Measurements from ENCODE around the gene ULK1. TPM values are rescaled to one million over a fixed set of nuclear protein-coding genes. Genes with fewer than 3 reads are reported as not detected.

The ULK1 gene
- total and polyA plus RNA-seq, 10 donors: 9.9 to 60.7 (median 46.7) TPM

GRCh38 chr12:131865180-131865875 lies 29.1 kb upstream of the ULK1 start:
- intact Hi-C loops (cut with DNase I; ENCODE audit: low total_unique reads): no loop called here
- H3K27me3 ChIP-seq (replicated peaks in 1 of 7): peaks cover 0 to 16% (median 0%) of the 10 kb centered on the region in 7 donors
- H3K9me3 ChIP-seq: no peaks in the 10 kb centered on the region
- no peak overlapping the region for H3K4me3 ChIP-seq
- H3K36me3 ChIP-seq: no peaks in the 10 kb centered on the region
- no peak for DNase-seq
- H3K4me1 ChIP-seq: peaks cover 0 to 47% (median 11%) of the 10 kb centered on the region in 6 donors
- TF ChIP-seq POLR2AphosphoS5 (IDR thresholded peaks at IDR 0.05) (no peak), POLR2A (IDR thresholded peaks at IDR 0.05) (no peak)
- TF ChIP-seq, protein P1, sequence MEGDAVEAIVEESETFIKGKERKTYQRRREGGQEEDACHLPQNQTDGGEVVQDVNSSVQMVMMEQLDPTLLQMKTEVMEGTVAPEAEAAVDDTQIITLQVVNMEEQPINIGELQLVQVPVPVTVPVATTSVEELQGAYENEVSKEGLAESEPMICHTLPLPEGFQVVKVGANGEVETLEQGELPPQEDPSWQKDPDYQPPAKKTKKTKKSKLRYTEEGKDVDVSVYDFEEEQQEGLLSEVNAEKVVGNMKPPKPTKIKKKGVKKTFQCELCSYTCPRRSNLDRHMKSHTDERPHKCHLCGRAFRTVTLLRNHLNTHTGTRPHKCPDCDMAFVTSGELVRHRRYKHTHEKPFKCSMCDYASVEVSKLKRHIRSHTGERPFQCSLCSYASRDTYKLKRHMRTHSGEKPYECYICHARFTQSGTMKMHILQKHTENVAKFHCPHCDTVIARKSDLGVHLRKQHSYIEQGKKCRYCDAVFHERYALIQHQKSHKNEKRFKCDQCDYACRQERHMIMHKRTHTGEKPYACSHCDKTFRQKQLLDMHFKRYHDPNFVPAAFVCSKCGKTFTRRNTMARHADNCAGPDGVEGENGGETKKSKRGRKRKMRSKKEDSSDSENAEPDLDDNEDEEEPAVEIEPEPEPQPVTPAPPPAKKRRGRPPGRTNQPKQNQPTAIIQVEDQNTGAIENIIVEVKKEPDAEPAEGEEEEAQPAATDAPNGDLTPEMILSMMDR (IDR thresholded peaks at IDR 0.05 in 8 of 11, conservative IDR thresholded peaks at IDR 0.05 in 3 of 11): no peak
- no peak overlapping the region for H3K27ac ChIP-seq
- 83 to 93% (median 89%) methylated on average over 19 to 20 of the region's 20 CpGs for WGBS, 5 donors

DNA sequence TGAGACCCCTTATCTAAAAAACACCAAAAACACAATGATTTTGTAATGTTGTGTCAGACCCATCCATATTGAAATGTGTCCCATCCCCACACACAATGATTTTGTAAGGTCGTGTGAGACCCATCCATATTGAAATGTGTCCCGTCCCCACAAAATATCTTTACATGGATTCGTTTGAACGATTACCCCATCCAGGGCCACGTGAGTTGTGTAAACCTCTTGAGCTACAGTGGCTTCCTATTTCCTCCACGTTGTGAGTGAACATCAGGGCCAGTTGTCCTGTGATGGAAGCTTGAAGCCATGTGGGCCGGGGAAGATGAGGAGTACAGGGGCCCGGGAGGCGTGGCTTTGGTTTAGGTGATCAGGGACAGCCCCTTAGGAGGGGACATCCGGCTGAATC lies 27.0 kb upstream of the ULK1 start:
- H3K9me3 ChIP-seq: no peaks in the 10 kb centered on the region
- no peaks in the 10 kb centered on the region for H3K36me3 ChIP-seq
- TF ChIP-seq POLR2A (IDR thresholded peaks at IDR 0.05): no peak
- TF ChIP-seq, protein P1 (IDR thresholded peaks at IDR 0.05 in 8 of 11, conservative IDR thresholded peaks at IDR 0.05 in 3 of 11): no peak
- TF ChIP-seq POLR2AphosphoS5 (IDR thresholded peaks at IDR 0.05): no peak
- H3K4me3 ChIP-seq: no peak overlapping the region
- intact Hi-C loops (cut with DNase I; ENCODE audit: low total_unique reads): no loop called here
- peaks cover 0 to 10% (median 0%) of the 10 kb centered on the region in 7 donors for H3K27me3 ChIP-seq (replicated peaks in 1 of 7)
- no peak for DNase-seq
- peaks cover 0 to 38% (median 3%) of the 10 kb centered on the region in 6 donors for H3K4me1 ChIP-seq
- 57 to 90% (median 71%) methylated on average over 10 of the region's 10 CpGs for WGBS, 5 donors
- H3K27ac ChIP-seq: peak overlapping the region in 1 of 8 donors; percentile 23

- Histone ChIP-seq H3K9me3 (no peaks in the 10 kb centered on the region), H3K27me3 (replicated peaks in 1 of 7) (peaks cover 0 to 4% (median 0%) of the 10 kb centered on the region in 7 donors), H3K27ac (peak overlapping the region in 1 of 8 donors; percentile 23), H3K4me1 (peaks cover 0 to 33% (median 2%) of the 10 kb centered on the region in 6 donors), H3K36me3 (no peaks in the 10 kb centered on the region), H3K4me3 (no peak overlapping the region)
- TF ChIP-seq POLR2AphosphoS5 (IDR thresholded peaks at IDR 0.05) (no peak), POLR2A (IDR thresholded peaks at IDR 0.05) (no peak)
- TF ChIP-seq, protein P1 (IDR thresholded peaks at IDR 0.05 in 8 of 11, conservative IDR thresholded peaks at IDR 0.05 in 3 of 11): no peak
- WGBS, 5 donors: 79 to 91% (median 85%) methylated on average over 21 to 28 of the region's 28 CpGs
- intact Hi-C loops (cut with DNase I; ENCODE audit: low total_unique reads): no loop called here
- DNase-seq: no peak
Observed at GRCh38 chr12:131867891-131868675, 26.3 kb upstream of the ULK1 start.

Data from spleen (tissue), 11 donors.